HCT116 (cell line): ENCODE measurements around the gene DARS1. TPM values are rescaled to one million over a fixed set of nuclear protein-coding genes. Genes with fewer than 3 reads are reported as not detected.

ENCODE experiments used
- ATAC-seq: fragments of 200-7000 bp; cut with Tn5 transposase; 2 replicates; pipeline ENCODE4 v1.9.1; 2020; ENCODE audit warnings: mild to moderate bottlenecking, moderate library complexity
- BruUV-seq: library from RNA; stranded (reverse); fragments of 400-500 nt; replicated peaks from 2 replicates; lab custom pipeline; 2021; lab: Mats Ljungman, UMichigan
- CTCF ChIA-PET: fragments of 300-600 bp; sonication (Branson Sonifier 250); formaldehyde crosslinking; loops from one replicate; lab custom pipeline; 2021; ENCODE audit warnings: antibody characterized with exemption; lab: Charles Lee
- POLR2A ChIA-PET: fragments of 300-600, 350-600 bp; sonication (Branson Sonifier 250); formaldehyde crosslinking; loops from one replicate; lab custom pipeline; 2021; ENCODE audit warnings: antibody characterized with exemption; lab: Charles Lee
- RAD21 ChIA-PET, 2 experiments: fragments of 300-600 bp; sonication (Branson Sonifier 250); formaldehyde crosslinking; loops; one replicate each; lab custom pipeline; 2023; ENCODE audit warnings: low total read pairs in 2 of 2; ENCODE audit not compliant: uncharacterized antibody in 2 of 2, unreplicated experiment in 2 of 2, low non-redundant PET in 1 of 2; lab: Charles Lee
- DNase-seq: peaks from one replicate; pipeline ENCODE4 v3.0.0-alpha.2; 2010; ENCODE audit warnings: low read depth, low spot score
- H2AFZ ChIP-seq: fragments of 200-600 bp; shearing (Covaris generic), sonication (generic); 2 replicates; pipeline ENCODE4 v1.6.1; 2017; ENCODE audit warnings: low read depth, mixed run types, mixed read lengths, antibody characterized with exemption, low read length; ENCODE audit not compliant: poor library complexity, severe bottlenecking
- H3K27ac ChIP-seq: 2 replicates; pipeline ENCODE4 v1.5.1; 2012; ENCODE audit warnings: low read depth, low read length
- H3K27me3 ChIP-seq: fragments of 200-600 bp; sonication (generic); 2 replicates; pipeline ENCODE4 v1.6.1; 2016; ENCODE audit warnings: mixed run types, low read length, mixed read lengths; ENCODE audit not compliant: insufficient read depth
- H3K36me3 ChIP-seq, 2 experiments: fragments of 200-500 bp in 1 of 2; fragments of 200-600 bp in 1 of 2; sonication (Bioruptor generic) in 1 of 2; sonication (generic) in 1 of 2; 2 replicates each; pipeline versions ENCODE4 v1.5.1 to v1.6.1; 2014 to 2016; ENCODE audit warnings: low read length in 2 of 2, inconsistent platforms in 1 of 2, mixed read lengths in 1 of 2, mixed run types in 1 of 2; ENCODE audit not compliant: insufficient read depth in 2 of 2, control insufficient read depth in 1 of 2
- H3K4me1 ChIP-seq, 2 experiments: fragments of 200-600 bp in 1 of 2; sonication (generic) in 1 of 2; 2 replicates each; pipeline versions ENCODE4 v1.5.1 to v1.6.1; 2012 to 2017; ENCODE audit warnings: low read length in 2 of 2, inconsistent platforms in 1 of 2, mild to moderate bottlenecking in 1 of 2, mixed read lengths in 1 of 2, mixed run types in 1 of 2, moderate library complexity in 1 of 2; ENCODE audit not compliant: insufficient read depth in 2 of 2, control insufficient read depth in 1 of 2
- H3K4me2 ChIP-seq: fragments of 200-600 bp; sonication (generic); 2 replicates; pipeline ENCODE4 v1.6.1; 2017; ENCODE audit warnings: mixed run types, low read length, mixed read lengths
- H3K4me3 ChIP-seq, 2 experiments: fragments of 200-600 bp in 1 of 2; sonication (generic) in 1 of 2; replicated peaks in 1 of 2; 2 replicates each; pipeline ENCODE4 v1.5.1; 2011 to 2016; ENCODE audit warnings: low read length in 2 of 2, control low read depth in 1 of 2, low read depth in 1 of 2, mild to moderate bottlenecking in 1 of 2, mixed read lengths in 1 of 2, mixed run types in 1 of 2
- H3K79me2 ChIP-seq: fragments of 200-600 bp; sonication (generic); 2 replicates; pipeline ENCODE4 v1.6.1; 2017; ENCODE audit warnings: mild to moderate bottlenecking, mixed run types, low read length, moderate library complexity, mixed read lengths; ENCODE audit not compliant: insufficient read depth
- H3K9ac ChIP-seq: fragments of 200-600 bp; sonication (generic); 2 replicates; pipeline ENCODE4 v1.6.1; 2016; ENCODE audit warnings: low read length, mixed read lengths
- H3K9me2 ChIP-seq: fragments of 200-600 bp; sonication (generic), shearing (Covaris generic); 2 replicates; pipeline ENCODE4 v1.6.1; 2017; ENCODE audit warnings: mixed run types, mild to moderate bottlenecking, moderate library complexity; ENCODE audit not compliant: insufficient read depth
- H3K9me3 ChIP-seq, 2 experiments: fragments of 200-500 bp in 1 of 2; fragments of 200-600 bp in 1 of 2; sonication (Bioruptor generic) in 1 of 2; sonication (generic) in 1 of 2; 2 replicates each; pipeline ENCODE4 v1.6.1; 2014 to 2017; ENCODE audit warnings: low read length in 2 of 2, mixed read lengths in 2 of 2, inconsistent platforms in 1 of 2, low read depth in 1 of 2, mild to moderate bottlenecking in 1 of 2, mixed run types in 1 of 2, moderate library complexity in 1 of 2; ENCODE audit not compliant: control insufficient read depth in 1 of 2, insufficient read depth in 1 of 2
- H4K20me1 ChIP-seq: fragments of 200-600 bp; sonication (generic), shearing (Covaris generic); 2 replicates; pipeline ENCODE4 v1.6.1; 2017; ENCODE audit warnings: mixed run types, mild to moderate bottlenecking, moderate library complexity; ENCODE audit not compliant: insufficient read depth
- CBX3 ChIP-seq: IDR thresholded peaks from 2 replicates; pipeline ENCODE4 v1.6.1; 2012; ENCODE audit warnings: low read depth
- EGR1 ChIP-seq: IDR thresholded peaks from 2 replicates; pipeline ENCODE4 v1.6.1; 2012; ENCODE audit warnings: low read depth
- ELF1 ChIP-seq: IDR thresholded peaks from 2 replicates; pipeline ENCODE4 v1.6.1; 2012; ENCODE audit warnings: low read depth, borderline replicate concordance
- EZH2 ChIP-seq: fragments of 200-600 bp; sonication (generic); IDR thresholded peaks from 2 replicates; pipeline ENCODE4 v1.6.1; 2017; ENCODE audit warnings: antibody characterized with exemption, mixed run types
- EZH2phosphoT487 ChIP-seq: fragments of 200-600 bp; IDR thresholded peaks from 2 replicates; pipeline ENCODE4 v1.6.1; 2018; ENCODE audit warnings: antibody characterized with exemption, borderline replicate concordance
- FOSL1 ChIP-seq: IDR thresholded peaks from 2 replicates; pipeline ENCODE4 v1.6.1; 2012; ENCODE audit warnings: low read depth
- POLR2AphosphoS5 ChIP-seq: IDR thresholded peaks from 2 replicates; pipeline ENCODE4 v1.6.1; 2011; ENCODE audit warnings: mild to moderate bottlenecking, low read depth, low read length, moderate library complexity
- SP1 ChIP-seq: IDR thresholded peaks from 2 replicates; pipeline ENCODE4 v1.6.1; 2012; ENCODE audit warnings: low read depth
- YY1 ChIP-seq: IDR thresholded peaks from 2 replicates; pipeline ENCODE4 v1.6.1; 2011; ENCODE audit warnings: low read length, low read depth, moderate library complexity, mild to moderate bottlenecking; ENCODE audit not compliant: insufficient replicate concordance; ENCODE audit errors: extremely low read depth
- ZFX ChIP-seq: fragments of 450-650 bp; IDR thresholded peaks from 2 replicates; pipeline ENCODE4 v1.6.1; 2017
- intact Hi-C: fragments of 100-400 bp; cut with micrococcal nuclease; formaldehyde crosslinking; loops from 2 replicates; pipeline ENCODE4 v1.10.0; 2022
- total RNA-seq: library from RNA; stranded (reverse); gene quantifications from one replicate; pipeline ENCODE4 v1.2.1, GENCODE V29; 2021; ENCODE audit not compliant: unreplicated experiment
- TF ChIP-seq, protein P1 (sequence below): IDR thresholded peaks from 2 replicates; pipeline ENCODE4 v1.6.1; 2012
- TF ChIP-seq, protein P2 (sequence below), 3 experiments: fragments of 200-600 bp in 1 of 3; sonication (generic) in 1 of 3; IDR thresholded peaks in 2 of 3; conservative IDR thresholded peaks in 1 of 3; 2 replicates each; pipeline ENCODE4 v1.5.1; 2012 to 2017; ENCODE audit warnings: low read depth in 2 of 3, low read length in 2 of 3, antibody characterized with exemption in 1 of 3, borderline replicate concordance in 1 of 3, control low read depth in 1 of 3, mild to moderate bottlenecking in 1 of 3, mixed read lengths in 1 of 3, mixed run types in 1 of 3, moderate library complexity in 1 of 3; ENCODE audit not compliant: insufficient read depth in 1 of 3

The DARS1 gene
- total RNA-seq, 1 experiment from 2014 or later = 94.8 TPM

DNA sequence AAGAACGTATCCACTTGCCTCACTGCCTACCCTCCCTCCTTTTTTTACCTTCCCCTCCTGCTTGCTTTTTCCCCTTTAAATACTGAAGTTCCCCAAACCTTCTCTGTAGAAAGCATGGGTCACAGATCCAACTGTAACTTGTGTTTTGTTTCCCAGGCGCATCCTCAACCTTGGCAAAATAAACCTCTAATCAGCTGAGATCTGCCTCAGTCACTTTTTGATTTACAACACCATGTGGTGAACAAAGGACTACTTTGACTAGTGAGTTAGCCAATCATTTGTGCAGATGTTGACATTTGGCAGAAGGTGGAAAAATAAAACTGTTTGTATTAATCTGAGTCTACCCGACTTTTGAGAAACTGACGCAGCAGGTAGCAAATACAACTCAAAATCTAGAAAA, 85.9 kb downstream of the DARS1 start:
- Histone ChIP-seq H3K4me1 (no peaks in the 10 kb centered on the region), H2AFZ (no peak overlapping the region), H4K20me1 (no peaks in the 10 kb centered on the region), H3K9ac (no peak overlapping the region), H3K27ac (no peak overlapping the region), H3K9me3 (no peaks in the 10 kb centered on the region), H3K4me2 (no peak overlapping the region), H3K36me3 (no peaks in the 10 kb centered on the region), H3K27me3 (no peaks in the 10 kb centered on the region), H3K4me3 (no peak overlapping the region), H3K9me2 (no peaks in the 10 kb centered on the region), H3K79me2 (no peaks in the 10 kb centered on the region)
- no peak for TF ChIP-seq ELF1
- TF ChIP-seq, protein P1, sequence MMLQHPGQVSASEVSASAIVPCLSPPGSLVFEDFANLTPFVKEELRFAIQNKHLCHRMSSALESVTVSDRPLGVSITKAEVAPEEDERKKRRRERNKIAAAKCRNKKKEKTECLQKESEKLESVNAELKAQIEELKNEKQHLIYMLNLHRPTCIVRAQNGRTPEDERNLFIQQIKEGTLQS = no peak
- TF ChIP-seq FOSL1 = no peak
- TF ChIP-seq YY1 = no peak
- TF ChIP-seq, protein P2, sequence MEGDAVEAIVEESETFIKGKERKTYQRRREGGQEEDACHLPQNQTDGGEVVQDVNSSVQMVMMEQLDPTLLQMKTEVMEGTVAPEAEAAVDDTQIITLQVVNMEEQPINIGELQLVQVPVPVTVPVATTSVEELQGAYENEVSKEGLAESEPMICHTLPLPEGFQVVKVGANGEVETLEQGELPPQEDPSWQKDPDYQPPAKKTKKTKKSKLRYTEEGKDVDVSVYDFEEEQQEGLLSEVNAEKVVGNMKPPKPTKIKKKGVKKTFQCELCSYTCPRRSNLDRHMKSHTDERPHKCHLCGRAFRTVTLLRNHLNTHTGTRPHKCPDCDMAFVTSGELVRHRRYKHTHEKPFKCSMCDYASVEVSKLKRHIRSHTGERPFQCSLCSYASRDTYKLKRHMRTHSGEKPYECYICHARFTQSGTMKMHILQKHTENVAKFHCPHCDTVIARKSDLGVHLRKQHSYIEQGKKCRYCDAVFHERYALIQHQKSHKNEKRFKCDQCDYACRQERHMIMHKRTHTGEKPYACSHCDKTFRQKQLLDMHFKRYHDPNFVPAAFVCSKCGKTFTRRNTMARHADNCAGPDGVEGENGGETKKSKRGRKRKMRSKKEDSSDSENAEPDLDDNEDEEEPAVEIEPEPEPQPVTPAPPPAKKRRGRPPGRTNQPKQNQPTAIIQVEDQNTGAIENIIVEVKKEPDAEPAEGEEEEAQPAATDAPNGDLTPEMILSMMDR (IDR thresholded peaks at IDR 0.05 in 2 of 3, conservative IDR thresholded peaks at IDR 0.05 in 1 of 3; ENCODE audit: borderline replicate concordance in 1 of 3, insufficient read depth in 1 of 3, low read depth in 2 of 3, low read length in 2 of 3) = no peak
- no peak for TF ChIP-seq EGR1
- TF ChIP-seq SP1 = no peak
- no peak for TF ChIP-seq CBX3
- no peak for TF ChIP-seq ZFX
- TF ChIP-seq EZH2phosphoT487 = no peak
- TF ChIP-seq POLR2AphosphoS5 = no peak
- no peak for TF ChIP-seq EZH2
- ATAC-seq (no peak), DNase-seq (no peak)
- ChIA-PET RAD21 (no interaction called here), CTCF (no interaction called here), POLR2A (no interaction called here)
- intact Hi-C loops = no loop called here
- no TSS peak for BruUV-seq
